ENCODE measurements around the gene RBM46.
"Not testable (repeated sequence)": the region's sequence is repeated elsewhere in the genome, so short reads cannot be mapped to it uniquely, and the experiment has no call there.

Gene RBM46

GRCh38 chr4:154836513-154836912 lies 55.4 kb downstream of the RBM46 start:
- DNase-seq (ENCODE audit: low spot score) = no peak

DNA sequence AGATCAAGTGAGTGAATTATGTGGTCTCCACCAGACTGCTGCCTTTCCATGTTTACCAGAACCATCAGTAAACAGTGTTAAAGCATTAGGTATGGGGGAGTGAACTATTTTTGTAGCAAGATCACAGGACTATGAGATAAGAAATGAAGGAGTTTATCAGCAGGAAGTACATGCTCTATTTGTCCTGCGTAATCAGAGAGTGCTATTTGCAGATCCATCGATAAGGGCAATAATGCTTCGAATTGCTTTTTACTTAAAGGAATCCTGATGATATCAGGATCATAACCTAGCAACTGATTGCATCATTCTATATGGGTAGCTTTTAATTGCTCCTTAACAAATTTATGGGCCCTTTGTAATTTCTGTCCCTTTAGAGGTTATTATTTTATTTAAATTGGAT lies 57.1 kb downstream of the RBM46 start:
- DNase-seq (ENCODE audit: low spot score) = no peak

GRCh38 chr4:154838694-154839093 lies 57.6 kb downstream of the RBM46 start:
- no peak for DNase-seq (ENCODE audit: low spot score)

DNA sequence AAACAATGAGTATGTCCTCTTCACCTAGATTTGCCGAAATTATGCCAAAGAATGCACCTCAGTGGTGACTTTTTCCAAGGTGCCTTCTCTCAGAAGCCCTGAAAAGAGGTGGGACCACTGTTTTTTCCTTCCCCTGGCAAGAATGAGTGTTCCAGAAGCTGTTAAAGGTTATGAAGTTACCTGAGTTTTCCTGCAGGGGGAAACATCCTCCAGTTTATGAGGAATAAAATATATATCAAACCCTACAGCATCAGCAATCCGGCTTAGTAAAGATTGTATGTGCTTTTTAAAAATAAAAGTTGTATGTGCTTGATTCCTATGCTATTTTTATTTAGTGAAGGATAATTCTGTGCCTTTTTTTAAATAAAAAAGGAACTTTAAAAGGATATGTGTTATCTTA lies 73.3 kb downstream of the RBM46 start:
- peak; percentile 17 for DNase-seq (ENCODE audit: low spot score)

GRCh38 chr4:154858166-154858565 lies 77.1 kb downstream of the RBM46 start:
- no peak for DNase-seq (ENCODE audit: low spot score)

DNA sequence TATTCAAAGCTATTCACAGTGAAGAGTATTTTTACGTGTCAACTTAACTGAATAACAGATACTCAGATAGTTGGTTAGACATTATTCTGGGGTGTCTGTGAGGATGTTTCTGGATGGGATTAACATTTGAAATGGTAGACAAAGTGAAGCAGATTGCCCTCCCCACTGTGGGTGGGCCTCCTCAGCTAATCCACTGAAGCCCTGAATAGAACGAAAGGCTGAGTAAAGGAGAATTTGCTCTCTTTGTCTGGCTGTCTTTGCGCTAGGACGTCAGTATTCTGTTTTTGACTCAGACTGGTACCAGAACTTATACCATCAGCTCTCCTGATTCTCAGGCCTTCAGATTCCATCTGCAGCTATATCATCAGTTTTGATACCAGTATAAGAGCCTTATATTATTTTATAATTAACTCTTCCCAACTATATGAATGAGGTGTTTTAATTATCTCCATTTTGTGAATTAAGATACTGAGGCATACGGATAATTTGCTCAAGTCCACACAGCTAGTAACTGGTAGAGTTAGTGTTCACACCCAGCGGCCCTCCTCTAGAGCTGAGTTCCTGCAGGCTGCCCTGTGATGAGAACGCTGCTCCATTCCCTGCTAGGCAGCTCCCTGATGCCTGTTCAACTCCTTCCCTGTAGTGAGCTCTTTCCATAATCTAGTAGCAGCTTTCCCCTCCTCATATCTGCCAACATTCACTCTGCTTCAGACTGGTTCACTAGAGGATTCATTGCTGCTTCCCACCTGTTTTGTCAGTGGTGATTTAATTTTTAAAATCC lies 87.5 kb downstream of the RBM46 start:
- DNase-seq (ENCODE audit: low spot score) = no peak

- no peak for DNase-seq (ENCODE audit: low spot score)
These were observed 88.2 kb downstream of the RBM46 start for GRCh38 chr4:154869301-154869700.

GRCh38 chr4:154872198-154872597 lies 91.1 kb downstream of the RBM46 start:
- no peak for DNase-seq (ENCODE audit: low spot score)

DNA sequence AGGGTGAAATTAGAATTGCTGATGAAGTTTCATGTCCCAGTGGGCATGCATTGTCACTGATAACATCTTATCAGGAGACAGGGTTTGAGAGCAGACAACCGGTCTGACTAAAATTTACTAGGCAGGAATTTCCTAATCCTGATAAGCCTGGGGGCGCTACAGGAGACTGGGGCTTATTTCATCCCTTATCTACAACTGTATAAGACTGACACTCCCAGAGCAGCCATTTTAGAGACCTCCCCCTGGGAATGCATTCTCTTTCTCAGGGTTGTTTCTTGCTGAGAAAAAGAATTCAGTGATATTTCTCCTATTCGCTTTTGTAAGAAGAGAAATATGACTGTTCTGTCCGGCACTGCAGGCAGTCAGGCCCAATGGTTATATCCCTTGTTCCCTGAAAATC lies 93.0 kb downstream of the RBM46 start:
- DNase-seq (ENCODE audit: low spot score) = not testable (repeated sequence)

GRCh38 chr4:154877110-154877760 lies 96.2 kb downstream of the RBM46 start:
- no peak for DNase-seq (ENCODE audit: low spot score)

Measured in cerebellar cortex (tissue), 1 donor.